GM21619 (cell line): ENCODE data around the gene LANCL1.

Experiments used
- ATAC-seq: cut with Tn5 transposase; IDR thresholded peaks from one replicate; pipeline ENCODE4 v1.9.1; 2021; ENCODE audit not compliant: unreplicated experiment

LANCL1 gene

DNA sequence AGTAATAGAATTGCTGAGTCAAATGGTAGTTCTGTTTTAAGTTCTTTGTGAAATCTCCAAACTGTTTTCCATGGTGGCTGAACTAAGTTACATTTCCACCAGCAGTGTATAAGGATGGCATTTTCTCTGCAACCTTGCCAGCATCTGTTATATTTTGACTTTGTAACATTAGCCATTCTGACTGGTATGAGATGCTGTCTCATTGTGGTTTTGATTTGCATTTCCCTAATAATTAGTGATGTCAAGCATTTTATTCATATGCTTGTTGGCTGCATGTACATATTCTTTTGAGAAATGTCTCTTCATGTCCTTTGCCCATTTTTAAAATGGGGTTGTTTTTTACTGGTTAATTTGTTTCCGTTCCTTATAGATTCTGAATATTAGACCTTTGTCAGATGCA lies 63.9 kb downstream of the LANCL1 start:
- ATAC-seq = no peak

DNA sequence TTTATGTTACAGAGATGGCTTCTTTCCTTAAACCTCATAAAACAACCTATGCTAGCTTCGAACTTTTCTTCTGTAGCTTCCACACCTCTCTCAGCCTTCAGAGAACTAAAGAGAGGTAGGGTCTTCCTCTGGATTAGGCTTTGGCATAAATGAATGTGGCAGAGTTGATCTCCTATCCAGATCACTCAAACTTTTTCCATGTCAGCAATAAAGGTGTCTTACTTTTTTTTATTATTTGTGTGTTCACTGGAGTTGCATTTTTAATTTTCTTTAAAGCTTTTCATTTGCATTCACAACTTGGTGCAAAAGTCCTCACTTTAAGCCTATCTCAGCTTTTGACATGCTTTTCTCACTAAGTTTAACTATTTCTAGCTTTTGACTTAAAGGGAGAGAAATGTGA lies 66.0 kb downstream of the LANCL1 start:
- ATAC-seq = no peak

DNA sequence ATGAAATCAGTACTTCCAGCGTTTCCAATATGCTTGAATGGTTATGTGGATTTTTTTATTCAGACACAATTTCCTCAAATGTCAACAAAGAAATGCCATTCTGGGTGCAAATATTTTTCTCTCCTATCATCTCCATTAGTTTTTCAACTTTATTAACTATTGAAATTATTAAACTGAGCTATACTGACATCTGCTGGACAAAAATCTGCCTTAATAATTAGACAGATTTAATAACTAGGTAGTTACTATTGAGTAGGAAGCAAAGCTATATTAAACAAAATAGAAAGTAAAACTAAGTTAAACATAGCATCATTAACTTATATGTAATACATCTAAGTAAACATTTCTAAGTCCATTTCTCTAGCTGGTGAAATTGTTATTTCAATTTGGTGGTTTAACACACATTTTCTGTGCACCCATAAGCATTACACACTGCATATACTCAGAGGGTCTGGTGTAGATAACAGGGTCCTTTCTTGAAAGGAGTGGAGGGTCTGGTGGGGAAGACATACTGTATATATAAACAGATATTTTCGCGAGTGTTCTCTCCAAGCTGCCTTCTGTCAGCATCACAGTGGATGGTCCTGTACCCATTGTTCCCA lies 77.0 kb downstream of the LANCL1 start:
- no peak for ATAC-seq

DNA sequence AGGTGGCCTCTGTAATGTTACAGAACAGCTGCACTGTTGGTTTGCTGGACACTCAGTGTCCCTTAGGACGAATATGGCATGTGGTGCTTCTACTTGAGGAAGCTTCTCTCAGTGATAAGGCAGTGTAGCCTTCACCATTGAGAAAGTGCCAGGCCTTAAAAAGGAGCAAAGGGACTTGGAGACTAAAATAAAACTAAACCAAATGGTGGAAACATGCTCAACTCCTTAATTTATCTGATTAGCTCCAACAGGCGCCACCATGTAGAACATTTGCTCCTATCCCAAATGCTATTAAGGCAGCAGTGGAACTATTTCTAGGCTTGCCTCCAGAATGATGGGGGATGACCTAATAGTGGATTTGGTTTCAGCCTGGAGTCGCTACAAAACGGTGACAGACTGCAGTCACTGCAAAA lies 84.1 kb downstream of the LANCL1 start:
- no peak for ATAC-seq

DNA sequence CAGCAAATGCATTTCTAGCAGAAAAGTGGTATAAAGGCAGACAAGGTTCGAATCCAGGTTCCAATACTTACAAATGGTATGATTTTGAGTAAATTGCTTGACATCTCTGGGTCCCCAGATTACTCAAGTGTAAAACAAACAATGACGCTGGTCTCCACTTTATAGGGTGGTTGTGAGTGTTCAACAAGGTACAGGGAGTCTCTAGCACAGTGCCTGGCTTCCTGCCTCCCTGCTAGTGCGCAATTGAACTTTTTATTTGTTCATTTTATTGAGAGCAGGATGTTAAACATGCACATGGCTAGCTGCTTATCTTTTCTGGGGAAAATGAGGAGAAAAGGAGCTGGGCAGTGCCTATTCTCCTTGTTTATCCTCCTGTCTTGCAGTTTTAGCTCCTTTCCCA lies 86.7 kb downstream of the LANCL1 start:
- no peak for ATAC-seq

DNA sequence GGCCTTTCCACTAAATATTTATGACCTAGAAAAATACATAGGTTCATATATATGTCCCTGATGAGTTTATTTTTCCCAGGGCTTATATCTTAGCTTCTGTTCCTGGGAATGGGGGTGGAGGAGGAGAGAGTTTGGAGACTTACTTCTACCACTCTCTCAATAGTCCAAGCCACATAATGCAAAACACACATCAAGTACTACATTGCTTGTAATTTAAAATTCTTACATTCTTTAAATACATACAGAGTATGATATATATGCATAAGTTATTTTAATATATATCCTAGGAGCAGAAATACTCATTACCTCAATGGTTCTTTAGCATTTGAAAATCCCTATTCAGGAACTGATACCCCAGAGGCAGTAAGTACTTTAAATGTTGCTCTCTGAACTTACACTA lies 88.4 kb downstream of the LANCL1 start:
- ATAC-seq = no peak

DNA sequence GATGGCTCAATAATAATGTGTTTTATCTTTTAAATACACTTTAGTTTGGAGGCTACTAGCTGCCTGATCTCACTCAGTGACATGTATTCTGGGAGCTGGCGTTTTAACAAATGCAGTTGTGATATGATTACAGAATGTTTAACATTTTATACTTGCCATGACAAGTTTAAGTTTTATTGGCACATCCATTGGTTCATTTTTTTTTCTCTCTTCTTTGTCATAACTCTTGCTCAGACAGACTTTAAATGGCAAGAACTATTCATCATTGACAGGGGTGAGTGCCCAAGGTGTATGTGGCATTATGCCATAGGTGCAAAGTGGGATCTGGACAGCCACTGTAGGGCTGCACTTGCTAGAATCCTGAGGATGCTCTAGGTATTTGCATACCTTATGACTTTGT lies 89.5 kb downstream of the LANCL1 start:
- no peak for ATAC-seq
